WTC11 (cell line): Measurements from ENCODE around the gene HMBS.

Source experiments
- TEAD4 ChIP-seq: sonication (generic); formaldehyde crosslinking; IDR thresholded peaks from 2 replicates; pipeline ENCODE4 v1.8.0; 2022; ENCODE audit warnings: mild to moderate bottlenecking, missing genetic modification reagents
- ZNF425 ChIP-seq: fragments of 250-450 bp; sonication (Bioruptor Pico); conservative IDR thresholded peaks from 2 replicates; pipeline ENCODE4 v1.9.0; 2021; ENCODE audit warnings: mild to moderate bottlenecking

GRCh38 chr11:119120639-119121007, 35.9 kb downstream of the HMBS start:
- no peak for TF ChIP-seq ZNF425 (CRISPR knock-in tag)
- TF ChIP-seq TEAD4 (CRISPR knock-in tag) = no peak
